Measurements from ENCODE around the gene WIPI1.
"Not testable (repeated sequence)": the region's sequence is repeated elsewhere in the genome, so short reads cannot be mapped to it uniquely, and the experiment has no call there.

The WIPI1 gene

GRCh38 chr17:68418876-68419275 lies 38.4 kb downstream of the WIPI1 start:
- ChIA-PET POLR2A (ENCODE audit: low non-redundant PET) (no interaction called here), CTCF (interaction anchor here (0.7 kb wide), 1 partner anchor 59 kb away, joined by 5 read pairs; no protein-coding TSS in a partner anchor)

GRCh38 chr17:68417317-68417716 lies 40.0 kb downstream of the WIPI1 start:
- POLR2A ChIA-PET (ENCODE audit: low non-redundant PET), result no interaction called here
- no peak for DNase-seq (ENCODE audit: low spot score)
- CTCF ChIA-PET, result no interaction called here

More at GRCh38 chr17:68418876-68419275, 38.4 kb downstream of the WIPI1 start:
- H3K27ac ChIP-seq, result no peak overlapping the region
- DNase-seq (ENCODE audit: low spot score), result no peak
- no peak for TF ChIP-seq CTCF (conservative IDR thresholded peaks at IDR 0.05; ENCODE audit: low read depth)

GRCh38 chr17:68414901-68415300 lies 42.4 kb downstream of the WIPI1 start:
- POLR2A ChIA-PET (ENCODE audit: low non-redundant PET); H3K27ac ChIP-seq; DNase-seq (ENCODE audit: low spot score); CTCF ChIA-PET: not testable (repeated sequence)

More at GRCh38 chr17:68417317-68417716, 40.0 kb downstream of the WIPI1 start:
- no peak for TF ChIP-seq CTCF (conservative IDR thresholded peaks at IDR 0.05; ENCODE audit: low read depth)
- no peak overlapping the region for H3K27ac ChIP-seq

GRCh38 chr17:68413597-68414560 lies 43.4 kb downstream of the WIPI1 start:
- CTCF ChIA-PET; POLR2A ChIA-PET (ENCODE audit: low non-redundant PET); DNase-seq (ENCODE audit: low spot score): not testable (repeated sequence)
- H3K27ac ChIP-seq, result peak overlapping the region; percentile 72

- CTCF ChIA-PET; DNase-seq (ENCODE audit: low spot score); H3K27ac ChIP-seq; POLR2A ChIA-PET (ENCODE audit: low non-redundant PET): not testable (repeated sequence)
These were observed 49.6 kb downstream of the WIPI1 start for GRCh38 chr17:68407656-68408055.

GRCh38 chr17:68403837-68404236 lies 53.5 kb downstream of the WIPI1 start:
- CTCF ChIA-PET; DNase-seq (ENCODE audit: low spot score); POLR2A ChIA-PET (ENCODE audit: low non-redundant PET); H3K27ac ChIP-seq: not testable (repeated sequence)

- POLR2A ChIA-PET (ENCODE audit: low non-redundant PET), result no interaction called here
- CTCF ChIA-PET, result interaction anchor here (0.7 kb wide), 1 partner anchor 132 kb away, joined by 3 read pairs; no protein-coding TSS in a partner anchor
- H3K27ac ChIP-seq, result no peak overlapping the region
- no peak for DNase-seq (ENCODE audit: low spot score)
- TF ChIP-seq CTCF (conservative IDR thresholded peaks at IDR 0.05; ENCODE audit: low read depth), result no peak
These were observed 54.2 kb downstream of the WIPI1 start for GRCh38 chr17:68403122-68403521.

- CTCF ChIA-PET, result interaction anchor here (0.6 kb wide), 1 partner anchor 560 kb away, joined by 3 read pairs; no protein-coding TSS in a partner anchor
- TF ChIP-seq CTCF (conservative IDR thresholded peaks at IDR 0.05; ENCODE audit: low read depth), result no peak
- POLR2A ChIA-PET (ENCODE audit: low non-redundant PET), result no interaction called here
- no peak for DNase-seq (ENCODE audit: low spot score)
- no peak overlapping the region for H3K27ac ChIP-seq
These were observed 56.0 kb downstream of the WIPI1 start for GRCh38 chr17:68401288-68401687.

Measured in RWPE1 (cell line).